Astrocyte of the cerebellum (primary cell): ENCODE measurements around the gene DDX4.

Source experiments
- DNase-seq: peaks from one replicate; pipeline ENCODE4 v3.0.0-alpha.2; 2011; ENCODE audit warnings: low read depth
- H3K4me3 ChIP-seq: 2 replicates; pipeline ENCODE4 v1.5.1; 2011; ENCODE audit warnings: mild to moderate bottlenecking, low read depth, low read length, moderate library complexity
- in situ Hi-C: cut with HindIII; loops from 2 replicates; pipeline ENCODE4 v1.10.0; 2017; ENCODE audit warnings: low sequenced_read_pairs
- TF ChIP-seq, protein P1 (sequence below): IDR thresholded peaks from 2 replicates; pipeline ENCODE4 v1.5.1; 2012; ENCODE audit warnings: low read length, low read depth, moderate library complexity, mild to moderate bottlenecking; ENCODE audit errors: missing control alignments

Gene DDX4

DNA sequence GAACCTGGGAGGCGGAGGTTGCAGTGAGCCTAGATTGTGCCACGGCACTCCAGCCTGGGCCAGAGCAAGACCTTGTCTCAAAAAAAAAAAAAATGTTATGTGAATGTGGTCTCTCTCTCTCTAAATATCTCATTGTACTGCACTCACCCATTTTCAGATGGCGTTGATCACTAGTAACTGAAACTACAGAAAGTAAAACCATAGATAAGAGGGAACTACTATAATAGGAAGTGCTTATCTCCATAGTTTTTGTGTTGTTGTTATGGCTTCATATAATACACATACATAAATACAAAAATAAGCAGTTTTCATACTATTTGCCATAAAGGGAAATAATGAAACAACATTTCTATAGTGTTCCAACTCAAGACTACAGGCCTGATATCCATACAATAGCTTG, 122.4 kb downstream of the DDX4 start:
- TF ChIP-seq, protein P1, sequence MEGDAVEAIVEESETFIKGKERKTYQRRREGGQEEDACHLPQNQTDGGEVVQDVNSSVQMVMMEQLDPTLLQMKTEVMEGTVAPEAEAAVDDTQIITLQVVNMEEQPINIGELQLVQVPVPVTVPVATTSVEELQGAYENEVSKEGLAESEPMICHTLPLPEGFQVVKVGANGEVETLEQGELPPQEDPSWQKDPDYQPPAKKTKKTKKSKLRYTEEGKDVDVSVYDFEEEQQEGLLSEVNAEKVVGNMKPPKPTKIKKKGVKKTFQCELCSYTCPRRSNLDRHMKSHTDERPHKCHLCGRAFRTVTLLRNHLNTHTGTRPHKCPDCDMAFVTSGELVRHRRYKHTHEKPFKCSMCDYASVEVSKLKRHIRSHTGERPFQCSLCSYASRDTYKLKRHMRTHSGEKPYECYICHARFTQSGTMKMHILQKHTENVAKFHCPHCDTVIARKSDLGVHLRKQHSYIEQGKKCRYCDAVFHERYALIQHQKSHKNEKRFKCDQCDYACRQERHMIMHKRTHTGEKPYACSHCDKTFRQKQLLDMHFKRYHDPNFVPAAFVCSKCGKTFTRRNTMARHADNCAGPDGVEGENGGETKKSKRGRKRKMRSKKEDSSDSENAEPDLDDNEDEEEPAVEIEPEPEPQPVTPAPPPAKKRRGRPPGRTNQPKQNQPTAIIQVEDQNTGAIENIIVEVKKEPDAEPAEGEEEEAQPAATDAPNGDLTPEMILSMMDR: no peak
- DNase-seq: no peak
- in situ Hi-C loops: no loop called here
- no peak overlapping the region for H3K4me3 ChIP-seq

DNA sequence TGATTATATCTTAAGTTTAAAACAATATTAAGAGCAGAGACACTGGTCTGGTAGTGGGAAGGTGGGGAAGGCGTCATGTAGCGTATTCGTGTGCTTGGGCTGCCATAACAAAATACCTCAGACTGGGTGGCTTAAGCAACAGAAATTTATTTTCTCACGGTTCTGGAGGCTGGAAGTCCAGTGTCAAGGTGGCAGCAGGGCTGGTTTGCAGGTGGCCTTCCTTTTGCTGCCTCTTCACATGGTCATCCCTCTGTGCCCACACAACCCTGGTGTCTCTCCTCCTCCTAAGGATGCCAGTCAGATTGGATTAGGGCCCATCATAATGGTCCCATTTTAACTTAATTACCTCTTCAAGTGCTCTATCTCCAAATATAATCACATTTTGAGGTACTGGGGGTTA, 122.8 kb downstream of the DDX4 start:
- no peak for DNase-seq
- in situ Hi-C loops: no loop called here
- TF ChIP-seq, protein P1: no peak
- H3K4me3 ChIP-seq: no peak overlapping the region

DNA sequence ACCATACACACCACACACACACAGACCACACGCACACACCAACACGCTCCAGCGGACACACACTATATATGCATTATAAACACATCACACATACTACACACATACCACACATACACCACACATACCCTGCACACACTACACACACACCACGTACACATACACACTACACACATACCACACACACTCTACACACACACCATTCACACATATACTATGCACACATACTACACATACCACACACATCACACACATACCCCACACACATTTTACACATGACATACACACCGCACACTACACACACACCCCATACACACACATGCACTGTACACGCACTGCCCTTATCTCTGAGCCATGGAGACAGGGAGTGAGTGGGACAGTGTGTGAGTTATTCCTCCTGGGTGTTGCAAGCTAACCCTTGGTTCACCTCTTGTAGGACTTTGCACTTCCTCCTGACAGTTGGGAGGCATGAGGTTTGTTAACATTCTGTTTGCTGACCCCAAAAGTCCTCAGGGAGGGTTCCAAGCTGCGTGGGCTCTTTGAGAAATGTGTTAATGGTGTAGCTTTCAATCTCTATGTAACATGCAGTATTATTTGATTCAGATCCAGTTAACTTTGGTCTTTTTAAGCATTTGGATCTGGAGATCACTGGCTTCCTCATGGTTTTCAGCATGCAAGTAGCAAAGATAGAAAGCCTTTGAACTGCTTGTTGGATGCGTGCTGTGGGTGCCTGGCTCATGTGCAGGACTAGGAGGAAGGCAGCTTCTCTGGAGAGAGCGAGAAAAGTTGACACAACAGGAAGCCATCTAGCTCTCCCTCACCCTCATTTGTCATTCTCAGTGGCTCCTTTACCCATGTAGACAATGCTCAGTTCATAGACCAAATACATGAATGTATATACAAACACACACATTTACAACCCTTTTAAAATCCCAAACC, 127.0 kb downstream of the DDX4 start:
- in situ Hi-C loops: no loop called here
- no peak for DNase-seq
- TF ChIP-seq, protein P1: no peak
- H3K4me3 ChIP-seq: no peak overlapping the region

DNA sequence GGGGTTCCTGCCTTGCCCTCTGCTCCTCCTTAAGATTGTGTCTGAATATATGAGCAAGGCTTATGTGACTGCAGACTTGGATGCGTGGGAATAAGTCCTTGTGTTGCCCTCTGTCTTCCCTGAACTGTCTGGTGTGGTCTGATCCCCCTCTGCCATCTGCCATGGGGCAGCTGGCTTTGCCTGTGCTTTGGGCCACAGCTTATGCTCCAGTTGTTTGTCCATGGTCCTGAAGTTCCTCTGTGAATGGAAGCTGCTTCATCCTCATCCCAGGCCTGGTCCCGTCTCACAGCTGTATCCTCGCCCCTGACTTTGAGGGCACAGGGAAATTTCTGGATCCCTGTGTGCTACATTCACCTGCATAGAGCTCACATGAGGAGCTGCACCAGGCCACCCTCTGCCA, 128.0 kb downstream of the DDX4 start:
- H3K4me3 ChIP-seq: no peak overlapping the region
- TF ChIP-seq, protein P1: no peak
- DNase-seq: no peak
- in situ Hi-C loops: no loop called here

DNA sequence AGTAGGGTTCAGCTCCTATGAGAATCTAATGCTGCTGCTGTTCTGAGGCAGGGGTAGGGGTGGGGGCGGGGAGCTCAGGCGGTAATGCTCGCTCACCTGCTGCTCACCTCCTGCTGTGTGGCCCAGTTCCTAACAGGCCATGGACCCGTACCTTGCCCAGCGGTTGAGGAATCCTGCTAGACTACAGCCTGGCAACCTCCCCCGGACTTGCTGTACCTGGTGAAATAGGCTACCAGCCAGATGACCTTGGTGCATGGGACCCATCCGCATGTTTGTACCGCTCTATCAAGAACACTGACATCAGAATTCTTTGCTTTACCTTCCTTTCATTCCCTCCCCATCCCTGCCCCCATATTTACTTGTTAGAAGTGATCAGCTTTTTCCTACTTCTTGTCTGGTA, 128.6 kb downstream of the DDX4 start:
- H3K4me3 ChIP-seq: no peak overlapping the region
- TF ChIP-seq, protein P1: no peak
- DNase-seq: no peak
- in situ Hi-C loops: no loop called here
